ENCODE results near the gene NRXN3. TPM values are rescaled to one million over a fixed set of nuclear protein-coding genes. Genes with fewer than 3 reads are reported as not detected.

Gene NRXN3
- total and polyA plus RNA-seq, 2 experiments from 2014 or later = 1.0 to 1.8 TPM

DNA sequence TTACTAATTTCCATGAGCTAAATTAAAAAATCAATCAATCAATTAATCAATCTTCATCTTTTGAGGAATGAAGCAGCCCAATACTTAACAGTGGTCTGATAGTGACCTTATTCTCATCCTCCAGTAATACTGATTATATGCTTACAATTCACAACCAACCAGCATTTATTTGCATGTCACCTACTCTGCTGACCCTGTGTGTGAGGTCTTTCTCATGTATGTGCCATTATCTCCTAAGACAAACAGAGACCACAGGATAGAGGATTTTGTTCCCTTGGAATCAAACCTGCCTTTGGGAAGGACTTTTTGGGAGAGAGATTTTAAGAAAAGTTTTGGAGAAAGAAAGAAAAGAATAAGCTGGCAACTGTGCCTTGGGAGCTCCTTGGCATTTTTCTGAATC, 197.2 kb downstream of the NRXN3 start:
- Histone ChIP-seq H3K79me2 (replicated peaks; ENCODE audit: insufficient read depth) (no peaks in the 10 kb centered on the region), H3K27me3 (ENCODE audit: insufficient read depth) (no peaks in the 10 kb centered on the region), H4K20me1 (replicated peaks; ENCODE audit: insufficient read depth) (no peaks in the 10 kb centered on the region), H3K4me2 (peak overlapping the region; percentile 48), H3K4me3 (0 out of 2 replicates have a peak overlapping the region, but pooled peaks have one; percentile 0), H3K36me3 (ENCODE audit: insufficient read depth) (0 out of 2 replicates have a peak, but pooled peaks cover 3% of the 10 kb centered on the region), H3K9me2 (ENCODE audit: insufficient read depth) (peaks cover 3% of the 10 kb centered on the region), H2AFZ (no peak overlapping the region), H3F3A (replicated peaks; ENCODE audit: low read depth) (no peaks in the 10 kb centered on the region), H3K27ac (ENCODE audit: low read depth) (no peak overlapping the region), H3K4me1 (ENCODE audit: insufficient read depth) (peaks cover 13% of the 10 kb centered on the region)
- no peak for TF ChIP-seq CTCF (conservative IDR thresholded peaks at IDR 0.05; ENCODE audit: low read depth in 2 of 2)
- TF ChIP-seq ZNF331 (CRISPR knock-in tag; IDR thresholded peaks at IDR 0.05; ENCODE audit: low read depth) = no peak
- no peak for TF ChIP-seq POLR2AphosphoS5 (IDR thresholded peaks at IDR 0.05; ENCODE audit: low read depth)
- TF ChIP-seq REST (IDR thresholded peaks at IDR 0.05; ENCODE audit: unreplicated experiment) = no peak
- no peak for TF ChIP-seq ETS1 (IDR thresholded peaks at IDR 0.05)
- Mint-ChIP-seq H3K27ac (no peak overlapping the region), H3K4me3 (no peak overlapping the region), H3K27me3 (ENCODE audit: insufficient read depth, low read depth, poor library complexity) (peaks cover 3% of the 10 kb centered on the region), H3K9me3 (peaks cover 22% of the 10 kb centered on the region), H3K36me3 (ENCODE audit: low read depth) (peaks cover 18% of the 10 kb centered on the region; the same call in 2 of the 3 replicates), H3K4me1 (peaks cover 13% of the 10 kb centered on the region)
- peak; percentile 72 for ATAC-seq
- no peak for DNase-seq (ENCODE audit: low spot score)

- Mint-ChIP-seq H3K36me3 (ENCODE audit: low read depth) (no peaks in the 10 kb centered on the region), H3K27ac (no peak overlapping the region), H3K4me3 (no peak overlapping the region), H3K9me3 (no peaks in the 10 kb centered on the region), H3K4me1 (peaks cover under 1% of the 10 kb centered on the region; the same call in 2 of the 3 replicates), H3K27me3 (ENCODE audit: insufficient read depth, low read depth, poor library complexity) (no peaks in the 10 kb centered on the region)
- H3F3A ChIP-seq (replicated peaks; ENCODE audit: low read depth) = no peaks in the 10 kb centered on the region
- H4K20me1 ChIP-seq (replicated peaks; ENCODE audit: insufficient read depth) = no peaks in the 10 kb centered on the region; the same call in 1 of the 2 replicates
- no peak overlapping the region for H3K4me3 ChIP-seq
- DNase-seq (ENCODE audit: low spot score) = no peak
- no peak for ATAC-seq
- no peak overlapping the region for H3K4me2 ChIP-seq
- 0 out of 2 replicates have a peak, but pooled peaks cover 7% of the 10 kb centered on the region for H3K9me2 ChIP-seq (ENCODE audit: insufficient read depth)
- no peaks in the 10 kb centered on the region for H3K79me2 ChIP-seq (replicated peaks; ENCODE audit: insufficient read depth)
- no peak overlapping the region for H2AFZ ChIP-seq
- H3K4me1 ChIP-seq (ENCODE audit: insufficient read depth) = no peaks in the 10 kb centered on the region
- H3K27me3 ChIP-seq (ENCODE audit: insufficient read depth) = no peaks in the 10 kb centered on the region
- no peaks in the 10 kb centered on the region for H3K36me3 ChIP-seq (ENCODE audit: insufficient read depth)
- H3K27ac ChIP-seq (ENCODE audit: low read depth) = no peak overlapping the region
- TF ChIP-seq ZNF462 (CRISPR knock-in tag; IDR thresholded peaks at IDR 0.05) (no peak), ZNF114 (CRISPR knock-in tag; IDR thresholded peaks at IDR 0.05) (no peak)
Measured at GRCh38 chr14:78383060-78383459, 212.9 kb downstream of the NRXN3 start.

Data from GM23338 (cell line).